ENCODE measurements around the gene SLC25A10.

SLC25A10 gene

GRCh38 chr17:81740395-81740961 is 28.4 kb downstream of the SLC25A10 start:
- DNase-seq (ENCODE audit: low read depth, low spot score), result no peak

GRCh38 chr17:81741049-81741593 is 29.0 kb downstream of the SLC25A10 start:
- no peak overlapping the region for H3K4me3 ChIP-seq (ENCODE audit: low read depth, low read length)
- DNase-seq (ENCODE audit: low read depth, low spot score), result no peak
- TF ChIP-seq CTCF (IDR thresholded peaks at IDR 0.05; ENCODE audit: low read depth, low read length), result no peak
- in situ Hi-C loops (cut with HindIII; ENCODE audit: low sequenced_read_pairs), result no loop called here

More at GRCh38 chr17:81740395-81740961, 28.4 kb downstream of the SLC25A10 start:
- no peak overlapping the region for H3K4me3 ChIP-seq (ENCODE audit: low read depth, low read length)
- in situ Hi-C loops (cut with HindIII; ENCODE audit: low sequenced_read_pairs), result no loop called here
- no peak for TF ChIP-seq CTCF (IDR thresholded peaks at IDR 0.05; ENCODE audit: low read depth, low read length)

GRCh38 chr17:81741594-81742452 is 29.7 kb downstream of the SLC25A10 start:
- in situ Hi-C loops (cut with HindIII; ENCODE audit: low sequenced_read_pairs), result no loop called here
- no peak for DNase-seq (ENCODE audit: low read depth, low spot score)
- TF ChIP-seq CTCF (IDR thresholded peaks at IDR 0.05; ENCODE audit: low read depth, low read length), result no peak
- H3K4me3 ChIP-seq (ENCODE audit: low read depth, low read length), result no peak overlapping the region
